OCI-LY1 (cell line): ENCODE results near the gene ACTR3C.

Experiments used
- CTCF ChIP-seq: fragments of 200-600 bp; sonication (generic), shearing (Covaris generic); IDR thresholded peaks from 2 replicates; pipeline ENCODE4 v1.5.1; 2017; ENCODE audit warnings: mild to moderate bottlenecking, antibody characterized with exemption, low read length, moderate library complexity, mixed read lengths
- EZH2 ChIP-seq: fragments of 200-600 bp; sonication (generic), shearing (Covaris generic); IDR thresholded peaks from 2 replicates; pipeline ENCODE4 v1.8.0; 2017; ENCODE audit warnings: borderline replicate concordance, mixed run types, mild to moderate bottlenecking, antibody characterized with exemption, low read length, moderate library complexity, mixed read lengths

GRCh38 chr7:150333659-150334058 is 10.3 kb upstream of the ACTR3C start:
- no peak for TF ChIP-seq CTCF
- TF ChIP-seq EZH2, result no peak
